ENCODE measurements around the gene CXXC5. TPM values are rescaled to one million over a fixed set of nuclear protein-coding genes. Genes with fewer than 3 reads are reported as not detected.
A peak's percentile ranks its signal among the peaks of the same experiment; 100 is the strongest.
"Not testable (repeated sequence)": the region's sequence is repeated elsewhere in the genome, so short reads cannot be mapped to it uniquely, and the experiment has no call there.

CXXC5 gene
- total RNA-seq, 1 donor from 2014 or later, result 1.3 TPM

- H3K36me3 Mint-ChIP-seq (ENCODE audit: low read depth), result no peaks in the 10 kb centered on the region
- no peak overlapping the region for H3K4me3 Mint-ChIP-seq (ENCODE audit: low read depth)
- H3K27ac Mint-ChIP-seq, result no peak overlapping the region
- DNase-seq (ENCODE audit: low spot score), result no peak
- H3K4me1 Mint-ChIP-seq (ENCODE audit: low read depth), result peaks cover 2% of the 10 kb centered on the region
- H3K27me3 Mint-ChIP-seq (ENCODE audit: low read depth), result peaks cover 42% of the 10 kb centered on the region
- intact Hi-C loops (cut with micrococcal nuclease), result no loop called here
- no peaks in the 10 kb centered on the region for H3K9me3 Mint-ChIP-seq
Measured at GRCh38 chr5:139705191-139705590, 57.0 kb downstream of the CXXC5 start.

DNA sequence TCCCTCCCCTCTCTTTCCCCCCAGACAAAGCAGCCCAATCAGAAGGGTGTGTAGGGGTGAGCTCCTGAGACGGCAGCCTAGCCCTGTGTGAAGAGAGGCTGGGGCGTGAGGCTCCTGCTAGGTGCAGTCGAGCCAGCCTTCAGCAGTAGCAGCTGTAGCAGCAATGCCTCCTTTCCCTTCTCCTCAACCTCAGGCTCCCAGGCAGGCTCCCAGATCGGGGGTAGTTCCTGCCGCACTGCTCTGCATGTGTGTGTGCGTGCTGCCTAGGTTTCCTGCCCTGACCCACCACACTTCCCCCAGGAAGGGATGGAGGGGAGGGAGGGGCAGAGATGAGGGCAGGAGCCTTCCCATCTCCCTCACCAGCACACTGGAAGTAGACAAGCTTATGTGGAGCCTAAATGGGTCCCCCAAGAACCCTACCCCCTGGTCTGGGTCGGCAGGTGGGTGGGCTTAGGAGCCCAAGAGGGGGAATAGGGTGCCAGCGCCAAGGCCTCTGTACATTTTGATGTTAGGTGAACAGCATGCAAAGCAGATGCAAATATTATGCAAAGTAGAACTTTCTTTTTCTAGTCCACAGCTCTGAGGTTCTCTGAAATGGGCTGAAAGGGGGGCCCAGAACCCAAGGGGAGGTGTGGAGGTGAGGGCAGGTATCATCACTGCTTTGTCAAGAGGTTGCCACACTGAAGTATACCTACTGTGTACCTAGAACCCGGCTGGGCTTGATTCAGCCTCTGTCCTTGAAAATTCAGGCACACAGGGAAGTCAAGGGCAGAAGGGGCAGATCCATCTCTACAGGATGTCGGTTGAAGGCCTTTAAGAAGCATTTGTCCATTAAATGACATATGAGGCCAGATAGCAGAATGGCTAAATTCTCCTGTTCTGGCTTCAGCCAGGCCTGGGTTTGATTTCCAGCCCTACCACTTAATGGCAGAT lies 57.8 kb downstream of the CXXC5 start:
- Mint-ChIP-seq H3K4me3 (ENCODE audit: low read depth) (no peak overlapping the region), H3K36me3 (ENCODE audit: low read depth) (no peaks in the 10 kb centered on the region), H3K9me3 (no peaks in the 10 kb centered on the region), H3K27ac (no peak overlapping the region), H3K4me1 (ENCODE audit: low read depth) (peaks cover 4% of the 10 kb centered on the region), H3K27me3 (ENCODE audit: low read depth) (peaks cover 42% of the 10 kb centered on the region)
- intact Hi-C loops (cut with micrococcal nuclease), result no loop called here
- DNase-seq (ENCODE audit: low spot score), result no peak

- no peaks in the 10 kb centered on the region for H3K36me3 Mint-ChIP-seq (ENCODE audit: low read depth)
- intact Hi-C loops (cut with micrococcal nuclease), result no loop called here
- H3K9me3 Mint-ChIP-seq, result no peaks in the 10 kb centered on the region
- H3K27ac Mint-ChIP-seq, result no peak overlapping the region
- peaks cover 2% of the 10 kb centered on the region for H3K4me1 Mint-ChIP-seq (ENCODE audit: low read depth)
- no peak overlapping the region for H3K4me3 Mint-ChIP-seq (ENCODE audit: low read depth)
- H3K27me3 Mint-ChIP-seq (ENCODE audit: low read depth), result peaks cover 41% of the 10 kb centered on the region
- DNase-seq (ENCODE audit: low spot score), result no peak
Measured at GRCh38 chr5:139707445-139708003, 59.4 kb downstream of the CXXC5 start.

- H3K9me3 Mint-ChIP-seq, result no peaks in the 10 kb centered on the region
- DNase-seq (ENCODE audit: low spot score), result no peak
- H3K27me3 Mint-ChIP-seq (ENCODE audit: low read depth), result peaks cover 46% of the 10 kb centered on the region
- intact Hi-C loops (cut with micrococcal nuclease), result no loop called here
- H3K4me3 Mint-ChIP-seq (ENCODE audit: low read depth), result no peak overlapping the region
- H3K27ac Mint-ChIP-seq, result no peak overlapping the region
- H3K4me1 Mint-ChIP-seq (ENCODE audit: low read depth), result peaks cover 2% of the 10 kb centered on the region
- no peaks in the 10 kb centered on the region for H3K36me3 Mint-ChIP-seq (ENCODE audit: low read depth)
Measured at GRCh38 chr5:139708434-139708861, 60.3 kb downstream of the CXXC5 start.

GRCh38 chr5:139708877-139709581 lies 60.9 kb downstream of the CXXC5 start:
- H3K36me3 Mint-ChIP-seq (ENCODE audit: low read depth), result no peaks in the 10 kb centered on the region
- H3K4me3 Mint-ChIP-seq (ENCODE audit: low read depth), result no peak overlapping the region
- intact Hi-C loops (cut with micrococcal nuclease), result no loop called here
- H3K4me1 Mint-ChIP-seq (ENCODE audit: low read depth), result peaks cover 2% of the 10 kb centered on the region
- H3K27me3 Mint-ChIP-seq (ENCODE audit: low read depth), result peaks cover 45% of the 10 kb centered on the region
- no peak overlapping the region for H3K27ac Mint-ChIP-seq
- no peak for DNase-seq (ENCODE audit: low spot score)
- H3K9me3 Mint-ChIP-seq, result no peaks in the 10 kb centered on the region

DNA sequence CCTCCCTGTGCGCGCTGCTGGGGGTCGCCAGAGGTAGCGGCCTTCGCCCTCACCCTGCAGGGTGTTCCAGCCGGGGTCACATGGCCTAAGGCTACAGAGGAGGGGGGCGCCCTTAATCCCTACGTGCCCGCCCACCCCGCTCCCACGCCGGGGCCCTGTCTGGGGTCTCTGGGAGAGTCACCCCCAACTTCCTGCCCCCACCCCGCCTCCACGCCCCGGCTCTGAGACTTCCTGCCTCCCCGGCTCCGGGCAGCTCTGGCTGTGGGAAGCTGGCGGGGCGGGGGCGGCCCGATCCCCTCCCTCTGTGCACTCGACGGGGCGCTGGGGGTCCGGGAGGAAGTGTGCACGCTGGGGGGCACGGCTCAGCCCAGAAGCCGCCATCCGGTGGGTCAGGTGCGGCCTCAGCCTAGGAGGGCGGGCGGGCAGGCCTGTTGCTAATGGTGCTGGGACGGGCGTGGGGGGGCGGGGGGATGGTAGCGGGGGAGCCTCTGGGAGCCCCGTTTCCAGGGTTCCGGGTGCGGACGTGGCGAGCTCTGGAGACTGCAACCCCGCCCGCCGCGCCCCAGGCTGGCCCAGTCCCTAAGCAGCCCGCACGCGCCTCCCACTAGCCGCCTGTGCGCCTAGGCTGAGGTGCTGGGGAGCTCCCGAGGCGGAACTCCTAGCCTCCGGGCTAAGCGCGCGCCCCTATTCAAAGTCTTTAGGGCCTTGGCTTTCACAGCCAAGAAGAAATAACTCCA lies 61.6 kb downstream of the CXXC5 start:
- no peaks in the 10 kb centered on the region for H3K9me3 Mint-ChIP-seq
- no peak overlapping the region for H3K4me3 Mint-ChIP-seq (ENCODE audit: low read depth)
- intact Hi-C loops (cut with micrococcal nuclease), result loop anchor here (2.0 to 5.0 kb wide), 3 partner anchors 37 to 72 kb away; no protein-coding TSS in a partner anchor
- no peak overlapping the region for H3K27ac Mint-ChIP-seq
- no peaks in the 10 kb centered on the region for H3K36me3 Mint-ChIP-seq (ENCODE audit: low read depth)
- no peak for DNase-seq (ENCODE audit: low spot score)
- peaks cover 2% of the 10 kb centered on the region for H3K4me1 Mint-ChIP-seq (ENCODE audit: low read depth)
- H3K27me3 Mint-ChIP-seq (ENCODE audit: low read depth), result peaks cover 47% of the 10 kb centered on the region

DNA sequence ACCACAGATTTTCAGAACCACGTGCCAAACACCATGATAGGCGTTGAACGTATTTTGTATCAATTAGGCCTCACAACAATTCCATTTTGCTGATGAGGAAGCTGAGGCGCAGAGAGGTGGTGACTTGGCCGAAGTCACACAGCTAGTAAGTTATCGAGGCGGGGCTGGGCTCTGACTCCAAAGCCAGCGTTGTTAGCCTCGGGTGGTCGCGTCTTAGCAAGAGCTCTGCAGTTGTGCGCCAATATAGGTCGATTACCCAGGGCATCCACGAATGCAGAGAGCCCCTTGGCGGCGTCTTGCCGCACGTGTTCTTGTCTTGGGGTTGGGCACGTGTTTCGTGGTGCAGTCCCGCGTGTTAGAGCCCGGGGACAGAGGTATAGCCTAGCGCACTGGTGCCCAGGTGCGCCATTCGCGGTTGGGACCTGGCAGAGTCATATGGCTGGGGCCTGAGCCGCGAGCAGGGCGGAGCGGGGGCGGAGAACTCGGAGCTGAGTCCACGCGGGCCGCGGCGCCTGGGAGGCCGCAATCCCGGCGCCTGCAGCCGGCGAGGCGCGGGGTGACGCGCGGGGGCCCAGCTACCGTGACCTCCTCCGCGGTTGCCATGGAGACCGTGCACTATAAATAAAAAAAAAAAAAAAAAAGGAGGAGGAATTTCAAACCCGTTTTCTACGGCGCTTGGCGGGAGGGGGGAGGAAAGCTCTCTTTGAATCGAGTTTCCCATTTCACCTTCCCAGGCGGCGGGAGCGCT lies 62.3 kb downstream of the CXXC5 start:
- intact Hi-C loops (cut with micrococcal nuclease), result loop anchor here (2.0 to 5.0 kb wide), 3 partner anchors 36 to 73 kb away; no protein-coding TSS in a partner anchor
- peaks cover 2% of the 10 kb centered on the region for H3K4me1 Mint-ChIP-seq (ENCODE audit: low read depth)
- DNase-seq (ENCODE audit: low spot score), result peak; percentile 26
- peaks cover 43% of the 10 kb centered on the region for H3K27me3 Mint-ChIP-seq (ENCODE audit: low read depth)
- no peak overlapping the region for H3K27ac Mint-ChIP-seq
- H3K9me3 Mint-ChIP-seq, result no peaks in the 10 kb centered on the region
- H3K4me3 Mint-ChIP-seq (ENCODE audit: low read depth), result peak overlapping the region; percentile 30
- H3K36me3 Mint-ChIP-seq (ENCODE audit: low read depth), result no peaks in the 10 kb centered on the region

GRCh38 chr5:139711067-139711905 lies 63.1 kb downstream of the CXXC5 start:
- Mint-ChIP-seq H3K27ac (no peak overlapping the region), H3K4me1 (ENCODE audit: low read depth) (peaks cover 2% of the 10 kb centered on the region), H3K4me3 (ENCODE audit: low read depth) (peak overlapping the region; percentile 47), H3K9me3 (no peaks in the 10 kb centered on the region), H3K36me3 (ENCODE audit: low read depth) (no peaks in the 10 kb centered on the region), H3K27me3 (ENCODE audit: low read depth) (peaks cover 43% of the 10 kb centered on the region)
- intact Hi-C loops (cut with micrococcal nuclease), result loop anchor here (2.0 to 5.0 kb wide), 3 partner anchors 36 to 74 kb away; no protein-coding TSS in a partner anchor
- DNase-seq (ENCODE audit: low spot score), result peak; percentile 18

- Mint-ChIP-seq H3K4me1 (ENCODE audit: low read depth) (peaks cover 2% of the 10 kb centered on the region), H3K27ac (no peak overlapping the region), H3K4me3 (ENCODE audit: low read depth) (peak overlapping the region; percentile 45), H3K9me3 (no peaks in the 10 kb centered on the region), H3K27me3 (ENCODE audit: low read depth) (peaks cover 43% of the 10 kb centered on the region), H3K36me3 (ENCODE audit: low read depth) (no peaks in the 10 kb centered on the region)
- intact Hi-C loops (cut with micrococcal nuclease), result loop anchor here (2.0 to 5.0 kb wide), 3 partner anchors 35 to 75 kb away; no protein-coding TSS in a partner anchor
- DNase-seq (ENCODE audit: low spot score), result no peak
Measured at GRCh38 chr5:139711906-139712224, 63.7 kb downstream of the CXXC5 start.

GRCh38 chr5:139712412-139712811 lies 64.3 kb downstream of the CXXC5 start:
- Mint-ChIP-seq H3K9me3 (no peaks in the 10 kb centered on the region), H3K27me3 (ENCODE audit: low read depth) (peaks cover 41% of the 10 kb centered on the region), H3K27ac (no peak overlapping the region), H3K4me1 (ENCODE audit: low read depth) (peaks cover 2% of the 10 kb centered on the region), H3K36me3 (ENCODE audit: low read depth) (no peaks in the 10 kb centered on the region), H3K4me3 (ENCODE audit: low read depth) (no peak overlapping the region)
- DNase-seq (ENCODE audit: low spot score), result no peak
- intact Hi-C loops (cut with micrococcal nuclease), result loop anchor here (5.0 kb wide), 2 partner anchors 60 to 75 kb away; no protein-coding TSS in a partner anchor

DNA sequence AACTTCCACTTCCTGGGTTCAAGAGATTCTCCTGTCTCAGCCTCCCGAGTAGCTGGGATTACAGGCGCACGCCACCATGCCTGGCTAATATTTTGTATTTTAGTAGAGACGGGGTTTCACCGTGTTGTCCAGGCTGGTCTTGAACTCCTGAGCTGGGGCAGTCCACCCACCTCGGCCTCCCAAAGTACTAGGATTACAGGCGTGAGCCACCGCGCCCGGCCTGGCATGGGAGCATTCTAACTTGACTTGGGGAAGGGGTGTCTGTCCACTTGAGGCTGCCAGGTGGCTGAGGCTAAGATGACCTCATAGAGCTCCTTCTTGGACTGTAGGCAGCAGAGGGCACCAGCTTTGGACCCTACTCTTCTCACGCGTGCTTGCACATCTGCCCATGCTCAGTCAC lies 65.7 kb downstream of the CXXC5 start:
- H3K27ac Mint-ChIP-seq; H3K9me3 Mint-ChIP-seq; H3K4me3 Mint-ChIP-seq (ENCODE audit: low read depth); H3K36me3 Mint-ChIP-seq (ENCODE audit: low read depth); DNase-seq (ENCODE audit: low spot score); H3K4me1 Mint-ChIP-seq (ENCODE audit: low read depth): not testable (repeated sequence)
- peaks cover 28% of the 10 kb centered on the region for H3K27me3 Mint-ChIP-seq (ENCODE audit: low read depth)
- intact Hi-C loops (cut with micrococcal nuclease), result loop anchor here (5.0 kb wide), 2 partner anchors 62 to 77 kb away; no protein-coding TSS in a partner anchor
